HPDE6-E6E7 (cell line): ENCODE measurements around the gene LATS1.

Experiments
- DNase-seq: peaks from one replicate; pipeline ENCODE4 v3.0.0; 2011; ENCODE audit warnings: missing footprints; ENCODE audit errors: extremely low spot score

Gene LATS1

DNA sequence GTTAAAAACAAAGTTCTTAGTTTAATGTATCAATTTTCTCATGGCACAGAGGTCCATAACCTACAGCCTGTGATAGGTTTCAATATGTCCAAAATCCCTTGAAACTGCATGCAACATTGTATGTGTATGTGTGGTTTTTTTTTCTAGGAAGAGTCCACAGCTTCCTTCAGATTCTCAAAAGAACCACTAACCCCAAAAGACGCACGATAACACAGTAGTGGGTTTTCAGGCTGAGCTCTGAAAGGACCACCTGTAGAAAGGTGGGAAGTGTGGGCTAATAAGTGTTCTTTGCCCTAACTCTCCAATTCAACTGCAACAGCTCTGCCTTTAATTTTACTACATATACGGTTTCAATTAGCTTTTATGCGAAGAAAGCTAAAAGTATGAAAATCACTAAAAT is 57.9 kb downstream of the LATS1 start:
- DNase-seq: no peak

DNA sequence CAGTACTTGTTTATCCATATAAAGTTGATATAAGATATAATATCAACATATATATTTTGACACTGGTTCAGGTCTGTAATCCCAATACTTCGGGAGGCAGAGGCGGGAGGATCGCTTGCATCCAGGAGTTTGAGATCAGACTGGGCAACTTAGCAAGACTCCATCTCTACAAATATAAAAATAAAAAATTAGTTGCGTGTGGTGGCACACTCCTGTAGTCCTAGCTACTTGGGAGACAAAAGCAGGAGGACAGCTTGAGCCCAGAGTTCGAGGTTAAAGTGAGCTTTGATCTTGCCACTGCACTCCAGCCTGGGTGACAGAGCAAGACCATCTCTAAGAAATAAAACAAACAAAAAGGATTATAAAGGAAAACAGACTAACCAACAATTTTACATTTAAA is 60.5 kb downstream of the LATS1 start:
- no peak for DNase-seq

DNA sequence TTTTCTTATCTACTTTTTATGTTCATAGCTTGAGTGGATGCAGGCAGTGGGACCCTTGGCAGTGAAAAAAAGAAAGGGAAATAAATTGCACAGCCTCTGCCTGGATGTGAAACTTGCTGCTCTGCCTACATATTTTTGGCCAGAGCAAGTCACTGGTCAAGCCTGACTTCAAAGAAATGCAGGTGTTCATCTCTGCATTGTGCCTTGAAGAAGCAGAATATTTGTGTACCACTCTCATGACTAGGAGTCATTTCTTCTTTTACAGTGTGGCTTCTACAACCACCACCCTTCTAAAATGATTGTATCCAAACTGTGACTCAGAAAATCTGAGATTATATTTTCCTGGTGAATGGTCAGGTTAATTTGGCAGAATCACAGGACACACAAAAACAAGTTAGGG is 66.8 kb downstream of the LATS1 start:
- no peak for DNase-seq

DNA sequence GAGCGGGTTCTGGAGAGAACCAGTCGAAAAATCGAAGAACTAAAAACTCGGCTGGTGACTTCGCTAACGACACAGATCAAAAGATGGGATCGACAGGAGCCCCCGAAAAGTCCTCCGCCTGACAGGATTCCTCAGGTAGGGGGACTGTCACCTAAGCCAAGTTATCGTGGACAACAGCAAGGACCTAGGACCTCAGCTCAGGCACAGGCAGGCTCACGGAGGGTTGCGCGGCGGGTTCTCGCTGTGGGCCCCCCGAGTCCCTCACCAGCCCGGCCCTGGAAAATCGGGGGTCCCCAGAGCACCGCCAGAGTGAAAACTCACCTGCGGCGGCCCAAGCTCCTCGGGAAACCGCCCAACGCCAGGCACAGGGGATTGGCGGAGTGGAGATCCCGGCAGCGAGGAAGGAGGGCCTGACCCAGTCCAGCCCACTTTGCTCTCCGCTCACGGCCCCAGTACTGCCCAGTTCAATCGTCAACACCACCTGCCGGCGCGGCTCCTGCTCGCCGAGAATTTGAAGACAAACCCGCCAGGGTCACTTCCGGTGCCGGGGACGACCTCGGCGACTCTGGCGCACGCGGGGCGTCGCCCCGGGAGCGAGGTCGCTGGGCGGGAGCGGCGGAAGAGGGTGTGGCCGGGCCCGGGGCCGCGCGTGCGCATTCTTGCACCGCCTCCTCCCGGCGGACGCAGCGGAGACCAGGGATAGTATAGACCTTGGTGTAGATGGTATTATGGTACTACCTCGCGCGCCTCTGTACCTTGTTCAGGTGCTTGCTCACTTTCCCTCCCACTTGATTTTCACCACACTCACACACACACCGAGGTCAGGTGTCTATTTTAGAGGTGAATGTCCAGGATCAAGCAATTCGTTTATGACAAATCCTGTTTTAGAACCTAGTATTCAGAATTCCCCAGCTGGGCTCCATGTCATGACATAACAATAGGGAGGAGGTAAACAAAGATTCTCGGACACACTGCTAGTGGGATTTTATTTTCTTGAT is 69.5 kb downstream of the LATS1 start, which contains the start of gene KATNA1:
Gene KATNA1 (minus strand): TSS at position 567 of the 998 bp plus-strand sequence. CDS start 10,167 bp downstream, outside the sequence.
- peak; percentile 87 for DNase-seq

DNA sequence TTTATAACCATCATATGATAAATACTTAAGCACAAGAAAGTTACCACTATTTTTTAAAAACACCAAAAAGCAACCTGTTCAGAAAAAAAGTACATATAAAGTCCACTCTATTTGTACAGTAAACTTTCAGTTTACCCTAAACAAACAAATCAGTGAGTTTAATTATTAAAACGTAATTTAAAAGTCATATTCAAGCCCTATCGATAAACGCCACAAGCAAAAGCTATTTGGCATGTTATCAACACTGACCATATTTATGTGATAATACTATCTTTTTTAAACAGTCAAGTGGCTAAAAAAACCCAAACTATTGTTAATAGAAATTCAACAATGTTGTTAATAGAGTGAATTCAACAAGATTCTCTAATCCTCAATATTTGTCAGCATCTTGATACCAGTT is 71.3 kb downstream of the LATS1 start:
- no peak for DNase-seq

DNA sequence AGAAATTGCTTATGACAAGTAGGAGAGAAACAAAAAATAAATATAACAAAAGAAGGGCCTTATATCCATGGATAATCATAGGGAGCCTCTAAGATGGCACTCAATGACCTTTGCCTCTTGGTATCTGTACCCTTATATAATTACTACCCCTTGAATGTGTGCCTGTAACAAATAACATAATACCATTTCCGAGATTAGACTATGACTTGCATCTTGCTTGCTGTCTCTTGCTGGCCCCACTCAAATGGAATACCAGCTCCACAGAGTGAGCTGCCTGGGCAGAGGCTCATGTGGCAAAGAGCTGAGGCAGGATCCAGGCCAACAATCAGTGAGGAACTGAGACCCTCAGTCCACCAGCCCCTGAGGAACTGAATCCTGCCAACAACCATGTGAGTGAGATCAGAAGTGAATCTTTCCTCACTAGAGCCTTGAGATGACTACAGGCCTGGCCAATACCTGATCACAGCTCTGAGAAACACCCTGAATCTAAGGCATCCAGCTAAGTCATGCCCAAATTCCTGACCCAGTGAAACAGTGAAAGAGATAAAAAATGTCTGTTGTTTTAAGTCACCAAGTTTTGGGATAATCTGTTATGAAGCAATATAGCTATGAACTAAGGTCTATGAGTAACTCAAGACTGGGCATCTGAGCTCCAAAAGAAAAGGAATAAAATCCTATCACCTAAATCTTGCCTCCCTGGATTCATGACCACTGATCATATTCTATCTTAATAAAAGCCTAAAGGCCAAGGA is 74.9 kb downstream of the LATS1 start:
- DNase-seq: no peak

DNA sequence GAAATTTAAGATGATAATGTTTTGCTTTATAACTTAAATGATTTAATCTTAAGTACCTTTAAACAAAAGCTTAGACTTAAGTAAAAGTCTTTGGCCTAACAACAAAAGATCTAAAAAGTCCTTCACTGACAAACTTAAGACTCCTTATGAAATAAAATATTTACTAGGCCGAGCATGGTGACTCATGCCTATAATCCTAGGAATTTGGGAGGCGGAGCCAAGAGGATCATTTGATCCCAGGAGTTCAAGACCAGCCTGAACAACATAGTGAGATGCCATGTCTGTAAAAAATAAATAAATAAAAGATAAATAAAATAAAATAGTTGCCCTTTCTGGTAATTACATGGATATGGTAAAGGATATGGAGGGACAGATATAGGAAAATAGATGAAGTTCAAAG is 81.8 kb downstream of the LATS1 start:
- DNase-seq: no peak

DNA sequence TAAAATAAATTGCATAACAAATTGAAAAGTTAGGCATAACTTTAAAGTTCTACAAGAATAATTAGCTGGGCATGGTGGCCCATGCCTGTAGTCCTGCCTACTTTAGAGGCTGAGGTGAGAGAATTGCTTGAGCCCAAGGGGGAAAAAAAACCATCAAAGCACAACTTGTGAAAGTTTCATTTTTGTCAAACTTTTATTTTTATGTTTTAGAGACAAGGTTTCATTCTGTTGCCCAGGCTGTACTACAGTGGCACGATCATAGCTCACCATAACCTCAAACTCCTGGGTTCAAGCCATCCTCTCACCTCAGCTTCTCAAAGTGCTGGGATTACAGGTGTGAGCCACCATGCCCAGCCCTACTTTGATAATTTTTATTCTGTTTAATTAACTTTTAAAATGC is 83.6 kb downstream of the LATS1 start:
- DNase-seq: no peak

DNA sequence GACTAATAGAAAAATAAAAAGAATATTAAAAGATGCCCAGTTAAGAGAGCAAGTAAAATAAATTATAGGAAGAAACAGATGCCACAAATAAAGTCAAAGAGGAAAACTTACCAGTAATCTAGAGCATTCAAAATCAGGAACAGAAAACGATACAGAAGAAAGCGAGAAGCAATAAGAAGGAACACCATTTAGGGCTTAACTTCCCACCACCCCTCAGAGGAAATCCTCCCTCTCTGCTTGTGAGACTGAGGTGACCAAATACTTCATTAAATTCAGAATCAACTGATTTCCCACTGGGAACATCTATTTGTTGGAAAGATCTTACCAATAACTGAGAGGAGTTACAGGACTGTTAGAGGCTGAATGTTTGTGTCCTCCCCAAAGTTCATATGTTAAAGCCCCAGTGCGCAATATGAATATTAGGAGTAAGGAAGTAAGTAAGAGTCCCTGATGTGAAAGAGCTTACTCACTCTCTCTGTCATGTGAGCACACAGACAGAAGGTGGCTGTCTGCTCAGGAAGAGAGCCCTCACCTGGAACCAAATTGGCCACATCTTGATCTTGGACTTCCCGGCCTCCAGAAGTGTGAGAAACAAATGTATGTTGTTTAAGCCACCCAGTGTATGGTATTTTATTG is 88.9 kb downstream of the LATS1 start:
- DNase-seq: no peak

DNA sequence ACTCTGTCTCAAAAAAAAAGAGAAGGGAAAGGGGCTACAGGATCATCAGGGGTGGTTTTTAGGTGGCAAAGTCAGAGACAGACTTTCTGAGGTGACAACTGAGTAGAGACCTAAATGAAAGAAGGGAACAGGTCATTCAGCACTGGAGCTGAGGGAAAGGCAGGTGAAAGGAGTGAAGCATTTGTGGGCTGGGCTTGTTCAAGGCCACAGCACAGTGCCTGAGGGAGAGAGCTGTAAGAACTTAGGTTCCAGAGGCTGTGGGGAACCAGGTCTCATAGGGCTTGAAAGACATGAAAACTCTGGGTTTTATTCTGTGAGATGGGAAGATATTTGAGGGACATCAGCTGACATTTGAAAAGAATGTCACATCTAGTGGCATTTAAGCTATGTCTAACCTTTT is 90.2 kb downstream of the LATS1 start:
- no peak for DNase-seq

DNA sequence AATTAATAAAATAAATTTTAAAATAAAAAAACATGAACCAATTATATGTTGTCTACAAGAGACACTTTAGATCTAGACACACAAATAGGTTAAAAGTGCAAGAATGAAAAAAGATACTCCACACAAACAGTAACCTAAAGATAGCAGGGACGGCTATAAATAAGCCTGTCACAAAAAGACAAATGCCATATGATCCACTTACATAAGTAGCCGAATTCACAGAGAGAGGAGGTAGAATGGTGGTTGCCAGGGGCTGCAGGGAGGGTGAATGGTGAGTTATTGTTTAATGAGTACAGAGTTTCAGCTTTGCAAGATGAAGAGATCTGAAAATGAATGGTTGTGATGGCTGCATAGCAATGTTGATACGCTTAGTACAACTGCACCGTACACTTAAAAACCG is 102.1 kb downstream of the LATS1 start:
- DNase-seq: no peak

DNA sequence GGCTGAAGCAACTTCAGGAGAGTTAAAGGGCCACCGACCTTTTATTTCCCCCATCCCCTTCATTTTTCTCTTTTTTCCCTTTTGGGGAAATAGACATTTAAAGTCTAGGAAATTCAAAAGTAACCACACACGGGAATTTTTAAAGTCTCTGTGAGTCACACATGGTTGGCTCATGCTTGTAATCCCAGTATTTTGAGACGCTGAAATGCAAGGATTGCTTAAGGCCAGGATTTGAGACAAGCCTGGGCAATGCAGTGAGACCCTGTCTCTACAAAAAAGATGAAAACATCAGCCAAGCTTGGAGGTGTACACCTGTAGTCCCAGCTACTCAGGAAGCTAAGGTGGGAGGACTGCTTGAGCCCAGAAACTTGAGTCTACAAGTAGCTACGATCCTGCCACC is 103.6 kb downstream of the LATS1 start:
- no peak for DNase-seq

DNA sequence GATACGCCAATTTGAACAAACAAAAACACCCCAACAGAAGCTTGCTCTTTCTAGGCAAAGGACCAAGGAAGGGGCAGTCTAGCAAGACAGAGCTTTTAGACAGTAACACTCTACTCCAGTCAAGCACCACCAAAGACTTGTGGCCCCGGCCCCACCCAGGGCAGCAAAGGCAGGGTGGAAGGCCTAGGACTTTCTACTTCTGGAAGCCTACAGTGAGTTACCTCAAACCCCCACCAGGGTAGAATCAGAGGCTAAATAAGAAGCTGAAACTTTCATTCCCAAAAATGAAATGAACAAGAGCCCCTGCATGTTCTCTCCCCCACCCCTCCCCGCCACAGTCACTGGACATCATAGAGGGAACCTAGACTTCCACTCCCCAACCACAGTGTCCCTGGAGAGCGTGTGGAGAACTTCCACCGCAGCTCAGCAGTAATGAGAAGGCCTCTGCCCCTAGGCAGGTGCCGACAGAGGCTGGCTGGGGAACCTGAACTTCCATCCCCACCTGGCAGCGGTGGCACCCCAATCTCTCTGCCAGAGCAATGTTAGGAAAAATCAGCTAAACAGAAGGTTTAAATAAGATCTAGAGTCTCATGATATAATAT is 109.4 kb downstream of the LATS1 start:
- no peak for DNase-seq
